ENCODE data around the gene GAGE12J. TPM values are rescaled to one million over a fixed set of nuclear protein-coding genes. Genes with fewer than 3 reads are reported as not detected.

The GAGE12J gene
- total and polyA plus RNA-seq, 4 donors, result not detected

- WGBS, result 74% methylated on average over 15 of the region's 15 CpGs
- DNase-seq (ENCODE audit: low spot score), result no peak
- H3K27ac ChIP-seq (ENCODE audit: low read depth in 1 of 2, low read length in 2 of 2), result peak overlapping the region; percentile 44 to 61
- H3K36me3 ChIP-seq (ENCODE audit: control insufficient read depth in 4 of 4, insufficient read depth in 3 of 4, low read depth in 1 of 4, low read length in 3 of 4), result no peaks in the 10 kb centered on the region
- peaks cover 0 to 12% (median 7%) of the 10 kb centered on the region in 4 donors for H3K4me1 ChIP-seq (ENCODE audit: control insufficient read depth in 4 of 4, insufficient read depth in 4 of 4, low read length in 3 of 4)
- H3K9me3 ChIP-seq (ENCODE audit: control insufficient read depth in 4 of 4, low read length in 3 of 4), result no peaks in the 10 kb centered on the region
- no peaks in the 10 kb centered on the region for H3K27me3 ChIP-seq (ENCODE audit: control insufficient read depth in 4 of 4, insufficient read depth in 4 of 4, low read length in 3 of 4)
- TF ChIP-seq GABPA (IDR thresholded peaks at IDR 0.05 in 1 of 2, conservative IDR thresholded peaks at IDR 0.05 in 1 of 2) (no peak), FOXA2 (IDR thresholded peaks at IDR 0.05) (no peak), YY1 (IDR thresholded peaks at IDR 0.05) (no peak), SP1 (IDR thresholded peaks at IDR 0.05) (no peak), CTCF (IDR thresholded peaks at IDR 0.05; ENCODE audit: low read depth, low read length, missing input control) (no peak), HNF4G (IDR thresholded peaks at IDR 0.05) (no peak), FOXA1 (IDR thresholded peaks at IDR 0.05) (no peak), TAF1 (conservative IDR thresholded peaks at IDR 0.05) (no peak)
- TF ChIP-seq, protein P1, sequence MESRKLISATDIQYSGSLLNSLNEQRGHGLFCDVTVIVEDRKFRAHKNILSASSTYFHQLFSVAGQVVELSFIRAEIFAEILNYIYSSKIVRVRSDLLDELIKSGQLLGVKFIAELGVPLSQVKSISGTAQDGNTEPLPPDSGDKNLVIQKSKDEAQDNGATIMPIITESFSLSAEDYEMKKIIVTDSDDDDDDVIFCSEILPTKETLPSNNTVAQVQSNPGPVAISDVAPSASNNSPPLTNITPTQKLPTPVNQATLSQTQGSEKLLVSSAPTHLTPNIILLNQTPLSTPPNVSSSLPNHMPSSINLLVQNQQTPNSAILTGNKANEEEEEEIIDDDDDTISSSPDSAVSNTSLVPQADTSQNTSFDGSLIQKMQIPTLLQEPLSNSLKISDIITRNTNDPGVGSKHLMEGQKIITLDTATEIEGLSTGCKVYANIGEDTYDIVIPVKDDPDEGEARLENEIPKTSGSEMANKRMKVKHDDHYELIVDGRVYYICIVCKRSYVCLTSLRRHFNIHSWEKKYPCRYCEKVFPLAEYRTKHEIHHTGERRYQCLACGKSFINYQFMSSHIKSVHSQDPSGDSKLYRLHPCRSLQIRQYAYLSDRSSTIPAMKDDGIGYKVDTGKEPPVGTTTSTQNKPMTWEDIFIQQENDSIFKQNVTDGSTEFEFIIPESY (IDR thresholded peaks at IDR 0.05), result no peak
- TF ChIP-seq, protein P2, sequence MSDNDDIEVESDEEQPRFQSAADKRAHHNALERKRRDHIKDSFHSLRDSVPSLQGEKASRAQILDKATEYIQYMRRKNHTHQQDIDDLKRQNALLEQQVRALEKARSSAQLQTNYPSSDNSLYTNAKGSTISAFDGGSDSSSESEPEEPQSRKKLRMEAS (IDR thresholded peaks at IDR 0.05), result no peak
- TF ChIP-seq, protein P3, sequence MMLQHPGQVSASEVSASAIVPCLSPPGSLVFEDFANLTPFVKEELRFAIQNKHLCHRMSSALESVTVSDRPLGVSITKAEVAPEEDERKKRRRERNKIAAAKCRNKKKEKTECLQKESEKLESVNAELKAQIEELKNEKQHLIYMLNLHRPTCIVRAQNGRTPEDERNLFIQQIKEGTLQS (IDR thresholded peaks at IDR 0.05), result no peak
- no peak overlapping the region for H3K9ac ChIP-seq (ENCODE audit: low read depth in 1 of 2, low read length in 2 of 2)
- peak overlapping the region in 1 of 3 donors; percentile 42 for H3K4me3 ChIP-seq (ENCODE audit: low read depth in 1 of 3, low read length in 3 of 3)
Observed at GRCh38 chrX:49308604-49309269, 13.1 kb upstream of the GAGE12J start.

DNA sequence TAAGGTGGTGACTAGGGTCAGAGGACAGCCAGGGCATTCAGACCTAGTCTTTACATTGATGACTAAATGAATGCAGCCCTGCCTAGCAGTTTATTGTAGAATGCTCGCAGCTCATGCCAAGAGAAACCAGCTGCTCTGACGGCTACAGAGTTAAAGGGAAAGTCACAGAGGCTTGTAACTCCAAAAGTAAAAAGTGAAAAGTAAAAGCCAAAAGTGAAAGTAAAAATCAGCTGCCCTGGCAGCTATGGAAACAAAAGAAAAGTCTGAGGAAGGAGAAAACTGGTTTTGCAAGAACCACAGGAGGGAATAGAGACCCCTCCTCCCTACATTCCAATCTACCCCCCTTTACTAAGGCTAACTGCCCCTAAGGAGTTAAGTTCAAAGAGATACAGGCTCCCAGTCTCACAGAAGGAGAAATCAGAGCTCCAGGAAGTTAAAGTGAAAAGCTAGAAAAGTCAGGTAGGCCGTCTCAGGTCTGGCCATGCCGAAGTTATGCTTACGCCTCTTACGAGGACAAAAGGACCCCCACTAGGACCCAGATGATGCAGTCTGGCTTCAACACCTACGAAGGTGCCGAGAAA, 12.3 kb upstream of the GAGE12J start:
- TF ChIP-seq SP1 (IDR thresholded peaks at IDR 0.05) (no peak), RXRA (IDR thresholded peaks at IDR 0.05) (no peak), GABPA (IDR thresholded peaks at IDR 0.05 in 1 of 2, conservative IDR thresholded peaks at IDR 0.05 in 1 of 2) (no peak)
- H3K36me3 ChIP-seq (ENCODE audit: control insufficient read depth in 4 of 4, insufficient read depth in 3 of 4, low read depth in 1 of 4, low read length in 3 of 4), result no peaks in the 10 kb centered on the region
- no peaks in the 10 kb centered on the region for H3K9me3 ChIP-seq (ENCODE audit: control insufficient read depth in 4 of 4, low read length in 3 of 4)
- DNase-seq (ENCODE audit: low spot score), result no peak
- peak overlapping the region; percentile 44 to 61 for H3K27ac ChIP-seq (ENCODE audit: low read depth in 1 of 2, low read length in 2 of 2)
- peak overlapping the region; percentile 53 to 78 for H3K9ac ChIP-seq (ENCODE audit: low read depth in 1 of 2, low read length in 2 of 2)
- peaks cover 0 to 12% (median 7%) of the 10 kb centered on the region in 4 donors for H3K4me1 ChIP-seq (ENCODE audit: control insufficient read depth in 4 of 4, insufficient read depth in 4 of 4, low read length in 3 of 4)
- peak overlapping the region; percentile 28 to 42 (median 41) for H3K4me3 ChIP-seq (ENCODE audit: low read depth in 1 of 3, low read length in 3 of 3)
- H3K27me3 ChIP-seq (ENCODE audit: control insufficient read depth in 4 of 4, insufficient read depth in 4 of 4, low read length in 3 of 4), result no peaks in the 10 kb centered on the region
- WGBS, result 18% methylated on average over 8 of the region's 8 CpGs

DNA sequence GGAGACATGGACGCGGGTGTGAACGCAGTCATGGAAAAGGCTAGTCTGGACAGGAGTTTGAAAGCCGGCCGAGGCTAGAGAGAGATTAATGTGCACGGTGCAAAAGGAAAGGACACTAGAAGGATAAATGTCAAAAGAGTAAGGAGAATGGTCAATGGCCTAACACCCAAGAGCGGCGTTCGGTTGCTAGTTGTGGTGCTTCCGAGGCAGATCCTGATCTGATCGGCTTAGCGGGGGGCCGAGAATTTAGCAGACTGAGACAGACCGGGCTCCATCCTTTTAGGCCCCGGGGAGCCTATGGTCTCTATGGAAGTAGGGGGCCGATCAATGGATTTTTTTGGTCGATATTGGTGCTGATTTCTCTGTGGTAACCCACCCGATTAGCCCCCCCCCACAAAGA, 11.5 kb upstream of the GAGE12J start:
- Histone ChIP-seq H3K9me3 (ENCODE audit: control insufficient read depth in 4 of 4, low read length in 3 of 4) (no peaks in the 10 kb centered on the region), H3K36me3 (ENCODE audit: control insufficient read depth in 4 of 4, insufficient read depth in 3 of 4, low read depth in 1 of 4, low read length in 3 of 4) (no peaks in the 10 kb centered on the region), H3K27ac (ENCODE audit: low read depth in 1 of 2, low read length in 2 of 2) (no peak overlapping the region), H3K4me3 (ENCODE audit: low read depth in 1 of 3, low read length in 3 of 3) (no peak overlapping the region), H3K27me3 (ENCODE audit: control insufficient read depth in 4 of 4, insufficient read depth in 4 of 4, low read length in 3 of 4) (no peaks in the 10 kb centered on the region), H3K9ac (ENCODE audit: low read depth in 1 of 2, low read length in 2 of 2) (no peak overlapping the region), H3K4me1 (ENCODE audit: control insufficient read depth in 4 of 4, insufficient read depth in 4 of 4, low read length in 3 of 4) (peaks cover 0 to 12% (median 7%) of the 10 kb centered on the region in 4 donors)
- 82% methylated on average over 18 of the region's 18 CpGs for WGBS
- no peak for DNase-seq (ENCODE audit: low spot score)
- TF ChIP-seq EGR1 (IDR thresholded peaks at IDR 0.05; ENCODE audit: low read depth in 2 of 2) (no peak), TAF1 (conservative IDR thresholded peaks at IDR 0.05) (no peak), RXRA (IDR thresholded peaks at IDR 0.05) (no peak), SP1 (IDR thresholded peaks at IDR 0.05) (no peak)
- TF ChIP-seq, protein P4, sequence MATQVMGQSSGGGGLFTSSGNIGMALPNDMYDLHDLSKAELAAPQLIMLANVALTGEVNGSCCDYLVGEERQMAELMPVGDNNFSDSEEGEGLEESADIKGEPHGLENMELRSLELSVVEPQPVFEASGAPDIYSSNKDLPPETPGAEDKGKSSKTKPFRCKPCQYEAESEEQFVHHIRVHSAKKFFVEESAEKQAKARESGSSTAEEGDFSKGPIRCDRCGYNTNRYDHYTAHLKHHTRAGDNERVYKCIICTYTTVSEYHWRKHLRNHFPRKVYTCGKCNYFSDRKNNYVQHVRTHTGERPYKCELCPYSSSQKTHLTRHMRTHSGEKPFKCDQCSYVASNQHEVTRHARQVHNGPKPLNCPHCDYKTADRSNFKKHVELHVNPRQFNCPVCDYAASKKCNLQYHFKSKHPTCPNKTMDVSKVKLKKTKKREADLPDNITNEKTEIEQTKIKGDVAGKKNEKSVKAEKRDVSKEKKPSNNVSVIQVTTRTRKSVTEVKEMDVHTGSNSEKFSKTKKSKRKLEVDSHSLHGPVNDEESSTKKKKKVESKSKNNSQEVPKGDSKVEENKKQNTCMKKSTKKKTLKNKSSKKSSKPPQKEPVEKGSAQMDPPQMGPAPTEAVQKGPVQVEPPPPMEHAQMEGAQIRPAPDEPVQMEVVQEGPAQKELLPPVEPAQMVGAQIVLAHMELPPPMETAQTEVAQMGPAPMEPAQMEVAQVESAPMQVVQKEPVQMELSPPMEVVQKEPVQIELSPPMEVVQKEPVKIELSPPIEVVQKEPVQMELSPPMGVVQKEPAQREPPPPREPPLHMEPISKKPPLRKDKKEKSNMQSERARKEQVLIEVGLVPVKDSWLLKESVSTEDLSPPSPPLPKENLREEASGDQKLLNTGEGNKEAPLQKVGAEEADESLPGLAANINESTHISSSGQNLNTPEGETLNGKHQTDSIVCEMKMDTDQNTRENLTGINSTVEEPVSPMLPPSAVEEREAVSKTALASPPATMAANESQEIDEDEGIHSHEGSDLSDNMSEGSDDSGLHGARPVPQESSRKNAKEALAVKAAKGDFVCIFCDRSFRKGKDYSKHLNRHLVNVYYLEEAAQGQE (IDR thresholded peaks at IDR 0.05), result no peak
- TF ChIP-seq, protein P1 (IDR thresholded peaks at IDR 0.05), result no peak
- TF ChIP-seq, protein P3 (IDR thresholded peaks at IDR 0.05), result no peak

All from liver (tissue), 9 donors.